PC-3 (cell line): ENCODE measurements around the gene GAMT. TPM values are rescaled to one million over a fixed set of nuclear protein-coding genes. Genes with fewer than 3 reads are reported as not detected.

Experiments used
- ATAC-seq: fragments of 200-7000 bp; cut with Tn5 transposase; 2 replicates; pipeline ENCODE4 v1.9.1; 2020; ENCODE audit warnings: mild to moderate bottlenecking, moderate library complexity
- BruUV-seq: library from RNA; stranded (reverse); fragments of 400-500 nt; replicated peaks from 2 replicates; lab custom pipeline; 2021; lab: Mats Ljungman, UMichigan
- CTCF ChIA-PET: fragments of 300-600 bp; sonication (Branson Sonifier 250); formaldehyde crosslinking; loops from one replicate; lab custom pipeline; 2022; ENCODE audit warnings: antibody characterized with exemption; lab: Charles Lee
- POLR2A ChIA-PET: fragments of 300-600 bp; sonication (Branson Sonifier 250); formaldehyde crosslinking; loops from one replicate; lab custom pipeline; 2022; ENCODE audit warnings: antibody characterized with exemption; ENCODE audit not compliant: unreplicated experiment; lab: Charles Lee
- DNase-seq: peaks from one replicate; pipeline ENCODE4 v3.0.0-alpha.2; 2015
- H2AFZ ChIP-seq: fragments of 300-600 bp; sonication (generic); 2 replicates; pipeline ENCODE4 v1.6.0; 2016; ENCODE audit warnings: antibody characterized with exemption, low read length
- H3F3A ChIP-seq: fragments of 300-600 bp; sonication (generic); one replicate; pipeline ENCODE4 v1.6.0; 2017; ENCODE audit warnings: antibody characterized with exemption, low read length, control low read depth, mild to moderate bottlenecking; ENCODE audit not compliant: unreplicated experiment
- H3K27ac ChIP-seq: fragments of 300-600 bp; sonication (generic); 2 replicates; pipeline ENCODE4 v1.5.1; 2016; ENCODE audit warnings: mild to moderate bottlenecking, low read length
- H3K27me3 ChIP-seq: fragments of 300-600 bp; sonication (generic); 2 replicates; pipeline ENCODE4 v1.6.1; 2016; ENCODE audit warnings: low read length, mixed read lengths
- H3K36me3 ChIP-seq: fragments of 300-600 bp; sonication (generic); 2 replicates; pipeline ENCODE4 v1.6.1; 2016; ENCODE audit warnings: low read depth, mixed run types, low read length, mixed read lengths
- H3K4me1 ChIP-seq: fragments of 300-600 bp; sonication (generic); 2 replicates; pipeline ENCODE4 v1.5.1; 2016; ENCODE audit warnings: low read length; ENCODE audit not compliant: insufficient read depth
- H3K4me2 ChIP-seq: fragments of 300-600 bp; sonication (generic); 2 replicates; pipeline ENCODE4 v1.6.0; 2016; ENCODE audit warnings: low read length
- H3K4me3 ChIP-seq: fragments of 300-600 bp; sonication (generic); 2 replicates; pipeline ENCODE4 v1.5.1; 2016; ENCODE audit warnings: mild to moderate bottlenecking, low read length, mixed read lengths
- H3K79me2 ChIP-seq: fragments of 300-600 bp; sonication (generic); 2 replicates; pipeline ENCODE4 v1.6.1; 2017; ENCODE audit warnings: low read length, mixed read lengths
- H3K9ac ChIP-seq: fragments of 300-600 bp; sonication (generic); 2 replicates; pipeline ENCODE4 v1.6.0; 2016; ENCODE audit warnings: mild to moderate bottlenecking, low read length
- H3K9me2 ChIP-seq: fragments of 300-600 bp; sonication (generic); replicated peaks from 2 replicates; pipeline ENCODE4 v1.6.1; 2016; ENCODE audit warnings: mixed run types, low read length, mixed read lengths
- H3K9me3 ChIP-seq: fragments of 300-600 bp; sonication (generic); 2 replicates; pipeline ENCODE4 v1.6.1; 2016; ENCODE audit warnings: low read length, mixed read lengths
- H4K20me1 ChIP-seq: fragments of 300-600 bp; sonication (generic); 2 replicates; pipeline ENCODE4 v1.6.1; 2016; ENCODE audit warnings: low read length, mixed read lengths
- EZH2 ChIP-seq: fragments of 300-600 bp; sonication (generic); IDR thresholded peaks from one replicate; pipeline ENCODE4 v1.6.1; 2017; ENCODE audit warnings: antibody characterized with exemption, mild to moderate bottlenecking, low read length; ENCODE audit not compliant: unreplicated experiment
- EZH2phosphoT487 ChIP-seq: fragments of 300-600 bp; sonication (generic); IDR thresholded peaks from 2 replicates; pipeline ENCODE4 v1.6.1; 2018; ENCODE audit warnings: mild to moderate bottlenecking, antibody characterized with exemption, low read length, borderline replicate concordance
- intact Hi-C: fragments of 100-400 bp; cut with micrococcal nuclease; formaldehyde crosslinking; loops from 2 replicates; pipeline ENCODE4 v1.9.0; 2023
- total RNA-seq: library from RNA; depleted of rRNA; stranded (reverse); fragments of >200 nt; gene quantifications from 2 replicates; pipeline ENCODE4 v1.2.3, GENCODE V29; 2014; rRNA removed
- TF ChIP-seq, protein P1 (sequence below): fragments of 300-600 bp; sonication (generic); conservative IDR thresholded peaks from 2 replicates; pipeline ENCODE4 v1.5.1; 2017; ENCODE audit warnings: antibody characterized with exemption, low read depth, mild to moderate bottlenecking, low read length

Gene GAMT
- total RNA-seq, 1 experiment from 2014 or later = 75.6 TPM

DNA sequence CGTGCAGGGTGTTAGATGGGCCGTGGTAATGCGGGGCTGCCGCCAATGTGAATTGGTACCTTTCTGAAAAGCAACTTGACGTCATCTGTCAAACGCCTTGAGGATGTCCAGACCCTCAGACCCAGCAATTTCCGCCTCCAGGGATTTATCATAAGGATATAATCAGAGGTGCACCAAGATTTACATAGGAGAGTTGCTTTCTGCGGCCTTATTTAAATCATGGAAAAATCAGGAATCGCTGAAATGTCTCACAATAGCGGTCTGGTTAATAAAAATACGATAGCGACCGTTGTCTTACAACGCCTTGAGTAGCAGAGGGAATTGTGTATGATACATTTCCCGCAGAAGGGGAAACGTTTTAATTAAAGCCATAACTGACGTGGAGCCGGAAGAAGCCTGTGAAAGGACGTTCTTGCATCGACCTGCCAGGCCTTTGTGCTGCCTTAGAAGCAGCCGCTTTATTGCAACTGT, 49.9 kb downstream of the GAMT start:
- Histone ChIP-seq H3K27me3 (no peaks in the 10 kb centered on the region), H3F3A (no peaks in the 10 kb centered on the region), H3K79me2 (peaks cover 6% of the 10 kb centered on the region; the same call in 1 of the 2 replicates), H3K9me3 (no peaks in the 10 kb centered on the region), H3K4me3 (no peak overlapping the region), H2AFZ (no peak overlapping the region), H4K20me1 (no peaks in the 10 kb centered on the region), H3K9me2 (no peaks in the 10 kb centered on the region), H3K4me1 (peaks cover 6% of the 10 kb centered on the region), H3K4me2 (no peak overlapping the region), H3K9ac (no peak overlapping the region), H3K27ac (no peak overlapping the region), H3K36me3 (no peaks in the 10 kb centered on the region)
- DNase-seq = no peak
- BruUV-seq = no TSS peak
- intact Hi-C loops = loop anchor here (10.0 kb wide), 1 partner anchor 77 kb away; the partner anchor contains the start of gene FAM174C
- ChIA-PET POLR2A (no interaction called here), CTCF (no interaction called here)
- TF ChIP-seq, protein P1, sequence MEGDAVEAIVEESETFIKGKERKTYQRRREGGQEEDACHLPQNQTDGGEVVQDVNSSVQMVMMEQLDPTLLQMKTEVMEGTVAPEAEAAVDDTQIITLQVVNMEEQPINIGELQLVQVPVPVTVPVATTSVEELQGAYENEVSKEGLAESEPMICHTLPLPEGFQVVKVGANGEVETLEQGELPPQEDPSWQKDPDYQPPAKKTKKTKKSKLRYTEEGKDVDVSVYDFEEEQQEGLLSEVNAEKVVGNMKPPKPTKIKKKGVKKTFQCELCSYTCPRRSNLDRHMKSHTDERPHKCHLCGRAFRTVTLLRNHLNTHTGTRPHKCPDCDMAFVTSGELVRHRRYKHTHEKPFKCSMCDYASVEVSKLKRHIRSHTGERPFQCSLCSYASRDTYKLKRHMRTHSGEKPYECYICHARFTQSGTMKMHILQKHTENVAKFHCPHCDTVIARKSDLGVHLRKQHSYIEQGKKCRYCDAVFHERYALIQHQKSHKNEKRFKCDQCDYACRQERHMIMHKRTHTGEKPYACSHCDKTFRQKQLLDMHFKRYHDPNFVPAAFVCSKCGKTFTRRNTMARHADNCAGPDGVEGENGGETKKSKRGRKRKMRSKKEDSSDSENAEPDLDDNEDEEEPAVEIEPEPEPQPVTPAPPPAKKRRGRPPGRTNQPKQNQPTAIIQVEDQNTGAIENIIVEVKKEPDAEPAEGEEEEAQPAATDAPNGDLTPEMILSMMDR = no peak
- no peak for TF ChIP-seq EZH2
- TF ChIP-seq EZH2phosphoT487 = no peak
- ATAC-seq = no peak

DNA sequence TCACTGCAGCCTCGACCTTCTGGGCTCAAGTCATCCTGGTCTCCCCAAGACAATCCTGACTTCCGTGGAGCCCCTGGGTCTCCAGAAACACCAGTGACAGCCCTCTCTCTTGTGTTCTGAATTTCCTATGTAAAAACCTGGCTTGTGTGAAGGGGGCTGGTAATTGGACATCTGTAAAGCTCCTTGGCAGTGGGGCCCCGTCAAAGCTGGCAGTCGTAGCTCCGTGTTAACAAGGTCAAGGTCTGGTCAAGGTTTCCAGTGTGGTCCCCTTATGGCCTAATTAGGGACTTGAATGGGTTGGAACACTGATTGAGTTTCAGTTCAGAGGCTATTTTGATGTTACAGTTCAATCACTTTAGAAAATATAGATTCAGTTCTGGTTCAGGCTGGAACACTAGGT, 50.5 kb downstream of the GAMT start:
- CTCF ChIA-PET = no interaction called here
- no peaks in the 10 kb centered on the region for H3F3A ChIP-seq
- H3K79me2 ChIP-seq = peaks cover 6% of the 10 kb centered on the region; the same call in 1 of the 2 replicates
- no peak overlapping the region for H3K4me2 ChIP-seq
- H3K27me3 ChIP-seq = no peaks in the 10 kb centered on the region
- no peaks in the 10 kb centered on the region for H4K20me1 ChIP-seq
- H3K36me3 ChIP-seq = no peaks in the 10 kb centered on the region
- no peak for TF ChIP-seq EZH2phosphoT487
- no peak for TF ChIP-seq EZH2
- TF ChIP-seq, protein P1 = no peak
- H3K9me3 ChIP-seq = no peaks in the 10 kb centered on the region
- H3K4me3 ChIP-seq = no peak overlapping the region
- H3K4me1 ChIP-seq = peaks cover under 1% of the 10 kb centered on the region; the same call in 1 of the 2 replicates
- BruUV-seq = no TSS peak
- POLR2A ChIA-PET = no interaction called here
- DNase-seq (no peak), ATAC-seq (no peak)
- H3K9me2 ChIP-seq = no peaks in the 10 kb centered on the region
- no peak overlapping the region for H3K27ac ChIP-seq
- intact Hi-C loops = loop anchor here (10.0 kb wide), 1 partner anchor 76 kb away; the partner anchor contains the start of gene FAM174C
- H2AFZ ChIP-seq = no peak overlapping the region
- H3K9ac ChIP-seq = no peak overlapping the region

DNA sequence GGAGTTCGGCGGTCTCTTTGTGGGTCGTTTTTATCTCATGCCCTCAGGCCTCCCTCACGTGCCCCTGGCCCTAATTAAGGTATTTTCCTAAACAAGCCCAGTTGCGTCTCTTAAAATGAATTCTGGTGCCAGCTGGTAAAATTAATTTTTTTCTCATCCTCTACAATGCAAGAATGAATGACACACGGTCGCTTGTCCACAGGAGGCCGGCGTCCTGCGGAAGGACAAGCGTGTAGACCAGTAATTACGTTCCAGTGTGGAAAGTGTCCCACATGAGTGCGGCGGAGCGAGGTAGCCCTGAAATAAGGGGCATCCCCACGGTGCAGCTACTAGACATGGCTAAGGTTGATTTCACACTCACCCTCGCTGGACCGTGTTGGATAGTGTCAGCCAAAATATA, 52.1 kb downstream of the GAMT start:
- H4K20me1 ChIP-seq = no peaks in the 10 kb centered on the region
- intact Hi-C loops = no loop called here
- ATAC-seq (no peak), DNase-seq (no peak)
- CTCF ChIA-PET = no interaction called here
- H3F3A ChIP-seq = no peaks in the 10 kb centered on the region
- no peak overlapping the region for H3K4me3 ChIP-seq
- no peak overlapping the region for H2AFZ ChIP-seq
- no peaks in the 10 kb centered on the region for H3K27me3 ChIP-seq
- no peaks in the 10 kb centered on the region for H3K4me1 ChIP-seq
- POLR2A ChIA-PET = no interaction called here
- H3K79me2 ChIP-seq = no peaks in the 10 kb centered on the region
- no peaks in the 10 kb centered on the region for H3K9me2 ChIP-seq
- H3K4me2 ChIP-seq = no peak overlapping the region
- no peak overlapping the region for H3K27ac ChIP-seq
- no TSS peak for BruUV-seq
- H3K36me3 ChIP-seq = no peaks in the 10 kb centered on the region
- no peak overlapping the region for H3K9ac ChIP-seq
- TF ChIP-seq, protein P1 = no peak
- no peaks in the 10 kb centered on the region for H3K9me3 ChIP-seq

Other genes starting within 250 kb of the GAMT start
- gene SBNO2, start 227.3 kb downstream of the GAMT start, total RNA-seq = 62.4 and 75.0 TPM in 2 replicates
- 82.4 and 93.0 TPM in 2 replicates for gene STK11, start 195.8 kb downstream of the GAMT start, total RNA-seq
- 3.3 and 6.3 TPM in 2 replicates for gene CBARP, start 163.5 kb downstream of the GAMT start, total RNA-seq
- gene ATP5F1D, start 159.8 kb downstream of the GAMT start, total RNA-seq = 102 and 187 TPM in 2 replicates
- 17.3 and 41.8 TPM in 2 replicates for gene MIDN, start 153.0 kb downstream of the GAMT start, total RNA-seq
- gene CIRBP, start 132.2 kb downstream of the GAMT start, total RNA-seq = 136 and 197 TPM in 2 replicates
- gene FAM174C, start 126.0 kb downstream of the GAMT start, total RNA-seq = 110 and 133 TPM in 2 replicates
- gene EFNA2, start 115.7 kb downstream of the GAMT start, total RNA-seq = not detected in 2 replicates
- 102 and 111 TPM in 2 replicates for gene NDUFS7, start 17.6 kb downstream of the GAMT start, total RNA-seq
- 177 and 178 TPM in 2 replicates for gene DAZAP1, start 6.0 kb upstream of the GAMT start, total RNA-seq
- 1,797 and 2,672 TPM in 2 replicates for gene RPS15, start 36.9 kb upstream of the GAMT start, total RNA-seq
- 0.29 and 1.4 TPM in 2 replicates for gene APC2, start 48.6 kb upstream of the GAMT start, total RNA-seq
- 45.0 and 54.9 TPM in 2 replicates for gene C19orf25, start 77.7 kb upstream of the GAMT start, total RNA-seq
- 3.9 and 5.7 TPM in 2 replicates for gene PCSK4, start 88.8 kb upstream of the GAMT start, total RNA-seq
- 27.2 and 34.7 TPM in 2 replicates for gene REEP6, start 89.6 kb upstream of the GAMT start, total RNA-seq
- gene ADAMTSL5, start 111.5 kb upstream of the GAMT start, total RNA-seq = 1.7 and 5.0 TPM in 2 replicates
- not detected in 2 replicates for gene PLK5, start 122.5 kb upstream of the GAMT start, total RNA-seq
- 64.0 and 89.2 TPM in 2 replicates for gene MEX3D, start 166.8 kb upstream of the GAMT start, total RNA-seq
- 131 and 164 TPM in 2 replicates for gene MBD3, start 191.3 kb upstream of the GAMT start, total RNA-seq
- 148 and 157 TPM in 2 replicates for gene UQCR11, start 203.9 kb upstream of the GAMT start, total RNA-seq